AG04450 (cell line): ENCODE data around the gene UBR3. TPM values are rescaled to one million over a fixed set of nuclear protein-coding genes. Genes with fewer than 3 reads are reported as not detected.

Source experiments
- CTCF ChIA-PET: fragments of 300-600, 350-600 bp; formaldehyde crosslinking; extraction: SDS; loops from one replicate; lab custom pipeline; 2022; ENCODE audit warnings: antibody characterized with exemption, inconsistent platforms; lab: Charles Lee
- POLR2A ChIA-PET: fragments of 350-600 bp; formaldehyde crosslinking; extraction: SDS; loops from one replicate; lab custom pipeline; 2021; ENCODE audit warnings: antibody characterized with exemption, inconsistent platforms; lab: Yijun Ruan, JAX
- DNase-seq: peaks from one replicate; pipeline ENCODE4 v3.0.0-alpha.2; 2011; ENCODE audit warnings: low read depth, low spot score
- H3K27ac ChIP-seq: one replicate; pipeline ENCODE4 v1.5.1; 2012; ENCODE audit warnings: low read depth, low read length, control low read depth
- H3K27me3 ChIP-seq: one replicate; pipeline ENCODE4 v1.6.0; 2012; ENCODE audit warnings: low read length; ENCODE audit not compliant: control insufficient read depth, insufficient read depth
- H3K4me3 ChIP-seq: 2 replicates; pipeline ENCODE4 v1.5.1; 2011; ENCODE audit warnings: mild to moderate bottlenecking, low read depth, low read length, control low read depth
- H3K9me3 ChIP-seq: 2 replicates; pipeline ENCODE4 v1.5.1; 2012; ENCODE audit warnings: low read length; ENCODE audit not compliant: control insufficient read depth, insufficient read depth
- CTCF ChIP-seq: IDR thresholded peaks from 2 replicates; pipeline ENCODE4 v1.5.1; 2011; ENCODE audit warnings: low read depth, low read length, control low read depth, inconsistent platforms
- polyA plus RNA-seq: library from polyadenylated mRNA; depleted of rRNA; stranded (reverse); fragments of >200 nt; gene quantifications from 2 replicates; pipeline ENCODE4 v1.2.3, GENCODE V29; 2011

The UBR3 gene
- polyA plus RNA-seq, 1 experiment, result 20.3 TPM

- ChIA-PET CTCF (no interaction called here), POLR2A (no interaction called here)
- no peaks in the 10 kb centered on the region for H3K27me3 ChIP-seq
- no peak overlapping the region for H3K4me3 ChIP-seq
- no peak for DNase-seq
- TF ChIP-seq CTCF, result no peak
- H3K9me3 ChIP-seq, result no peaks in the 10 kb centered on the region
- H3K27ac ChIP-seq, result no peak overlapping the region
These were observed 243.5 kb downstream of the UBR3 start for GRCh38 chr2:170070778-170071177.

- Histone ChIP-seq H3K4me3 (no peak overlapping the region), H3K27ac (no peak overlapping the region), H3K27me3 (no peaks in the 10 kb centered on the region), H3K9me3 (no peaks in the 10 kb centered on the region)
- DNase-seq, result peak; percentile 4
- POLR2A ChIA-PET, result no interaction called here
- no peak for TF ChIP-seq CTCF
- CTCF ChIA-PET, result no interaction called here
These were observed 246.0 kb downstream of the UBR3 start for GRCh38 chr2:170073288-170073687.

- ChIA-PET POLR2A (no interaction called here), CTCF (interaction anchor here (0.7 kb wide), 1 partner anchor 12 kb away, joined by 5 read pairs; no protein-coding TSS in a partner anchor)
- TF ChIP-seq CTCF, result no peak
These were observed 248.9 kb downstream of the UBR3 start for GRCh38 chr2:170076189-170076588.

GRCh38 chr2:170077830-170078569 is 250.7 kb downstream of the UBR3 start:
- ChIA-PET POLR2A (no interaction called here), CTCF (no interaction called here)

More at GRCh38 chr2:170076189-170076588, 248.9 kb downstream of the UBR3 start:
- Histone ChIP-seq H3K27me3 (no peaks in the 10 kb centered on the region), H3K4me3 (no peak overlapping the region), H3K27ac (no peak overlapping the region), H3K9me3 (no peaks in the 10 kb centered on the region)
- no peak for DNase-seq

More at GRCh38 chr2:170077830-170078569, 250.7 kb downstream of the UBR3 start:
- Histone ChIP-seq H3K27ac (no peak overlapping the region), H3K9me3 (no peaks in the 10 kb centered on the region), H3K27me3 (no peaks in the 10 kb centered on the region), H3K4me3 (no peak overlapping the region)
- TF ChIP-seq CTCF, result no peak
- no peak for DNase-seq
